Adipocyte (in vitro differentiated cells): ENCODE measurements around the gene TTLL3.

Experiments used
- DNase-seq: peaks from one replicate; pipeline ENCODE4 v3.0.0-alpha.2; 2015; ENCODE audit warnings: low read depth
- H3K27me3 ChIP-seq: replicated peaks from 2 replicates; pipeline ENCODE4 v1.7.0; 2013; ENCODE audit warnings: mild to moderate bottlenecking, low read length, moderate library complexity; ENCODE audit not compliant: control insufficient read depth, insufficient read depth
- H3K36me3 ChIP-seq: 2 replicates; pipeline ENCODE4 v1.7.0; 2013; ENCODE audit warnings: low read length, mild to moderate bottlenecking, moderate library complexity; ENCODE audit not compliant: control insufficient read depth, insufficient read depth, severe bottlenecking
- H3K4me1 ChIP-seq: 2 replicates; pipeline ENCODE4 v1.7.0; 2013; ENCODE audit warnings: mild to moderate bottlenecking, low read length, moderate library complexity; ENCODE audit not compliant: control insufficient read depth, insufficient read depth
- H3K4me3 ChIP-seq: 2 replicates; pipeline ENCODE4 v1.7.0; 2013; ENCODE audit warnings: mild to moderate bottlenecking, low read length, moderate library complexity
- H3K9ac ChIP-seq: 2 replicates; pipeline ENCODE4 v1.7.0; 2013; ENCODE audit warnings: mild to moderate bottlenecking, low read length, moderate library complexity
- H3K9me3 ChIP-seq: 2 replicates; pipeline ENCODE4 v1.7.0; 2013; ENCODE audit warnings: mild to moderate bottlenecking, low read length, moderate library complexity; ENCODE audit not compliant: control insufficient read depth

Gene TTLL3

GRCh38 chr3:9878700-9879099 lies 68.6 kb downstream of the TTLL3 start:
- H3K9me3 ChIP-seq = no peaks in the 10 kb centered on the region
- no peaks in the 10 kb centered on the region for H3K27me3 ChIP-seq
- H3K4me1 ChIP-seq = peaks cover 66% of the 10 kb centered on the region
- peak overlapping the region; percentile 79 for H3K4me3 ChIP-seq
- no peak for DNase-seq
- H3K9ac ChIP-seq = peak overlapping the region; percentile 90
- H3K36me3 ChIP-seq = peaks cover 39% of the 10 kb centered on the region

GRCh38 chr3:9879830-9880549 lies 69.9 kb downstream of the TTLL3 start, which contains the start of gene CIDEC:
TSS of gene CIDEC (minus strand) at chr3:9880253. CDS start at chr3:9878486, 1,767 bp downstream.
- no peak for DNase-seq
- peak within 1 kb of the TSS; percentile 79 for H3K4me3 ChIP-seq
- H3K9me3 ChIP-seq = no peaks in the 10 kb centered on the region
- peaks cover 70% of the 10 kb centered on the region for H3K4me1 ChIP-seq
- peak within 1 kb of the TSS; percentile 90 for H3K9ac ChIP-seq
- H3K36me3 ChIP-seq = peaks cover 29% of the 10 kb centered on the region
- H3K27me3 ChIP-seq = no peaks in the 10 kb centered on the region

- H3K36me3 ChIP-seq = peaks cover 16% of the 10 kb centered on the region
- H3K9ac ChIP-seq = no peak overlapping the region
- H3K4me1 ChIP-seq = peaks cover 66% of the 10 kb centered on the region
- H3K27me3 ChIP-seq = no peaks in the 10 kb centered on the region
- H3K9me3 ChIP-seq = no peaks in the 10 kb centered on the region
- no peak overlapping the region for H3K4me3 ChIP-seq
- DNase-seq = no peak
Observed at GRCh38 chr3:9881441-9881840, 71.4 kb downstream of the TTLL3 start.

- no peaks in the 10 kb centered on the region for H3K36me3 ChIP-seq
- peak; percentile 28 for DNase-seq
Observed at GRCh38 chr3:9883706-9884554, 73.9 kb downstream of the TTLL3 start.

GRCh38 chr3:9884555-9885165 lies 74.6 kb downstream of the TTLL3 start:
- Histone ChIP-seq H3K9ac (peak overlapping the region; percentile 85), H3K27me3 (no peaks in the 10 kb centered on the region), H3K36me3 (no peaks in the 10 kb centered on the region), H3K4me3 (peak overlapping the region; percentile 64), H3K4me1 (peaks cover 48% of the 10 kb centered on the region), H3K9me3 (no peaks in the 10 kb centered on the region)
- DNase-seq = peak; percentile 82

More at GRCh38 chr3:9883706-9884554, 73.9 kb downstream of the TTLL3 start:
- Histone ChIP-seq H3K4me3 (peak overlapping the region; percentile 64), H3K9ac (peak overlapping the region; percentile 85), H3K9me3 (no peaks in the 10 kb centered on the region), H3K27me3 (no peaks in the 10 kb centered on the region), H3K4me1 (peaks cover 48% of the 10 kb centered on the region)
